Muscle of back (tissue), 11 donors: ENCODE results near the gene MYOZ2. TPM values are rescaled to one million over a fixed set of nuclear protein-coding genes. Genes with fewer than 3 reads are reported as not detected.

Experiments
- DNase-seq, 3 donors: peaks; one replicate each; pipeline versions ENCODE4 v3.0.0 to v3.0.0-alpha.2; 2013
- polyA plus RNA-seq, 10 donors: library from polyadenylated mRNA; unstranded; fragments of 120-200 nt; gene quantifications; one replicate each; pipeline ENCODE4 v1.2.1, GENCODE V29; 2013; ENCODE audit not compliant: insufficient read length in 10 of 10

MYOZ2 gene
- polyA plus RNA-seq, 10 donors, result 143 to 385 (median 283) TPM

DNA sequence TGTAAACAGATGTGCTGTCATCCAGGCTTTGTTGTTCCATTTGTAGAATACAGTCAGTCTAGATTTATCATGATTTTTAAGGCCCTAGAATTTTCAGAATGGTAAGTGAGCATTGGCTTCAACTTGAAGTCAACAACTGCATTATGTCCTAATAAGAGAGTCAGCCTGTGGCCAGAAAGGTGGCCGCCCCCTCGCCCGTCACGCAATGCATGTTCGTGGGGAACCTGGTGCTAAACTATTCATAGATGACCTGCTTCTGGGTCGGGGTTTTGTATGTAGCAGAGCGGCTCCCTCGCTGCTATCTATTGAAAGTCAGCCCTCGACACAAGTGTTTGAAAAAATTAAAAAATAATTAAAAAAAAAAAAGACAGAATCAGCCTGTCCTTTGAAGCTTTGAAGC lies 101.6 kb downstream of the MYOZ2 start:
- no peak for DNase-seq

Other genes starting within 250 kb of the MYOZ2 start
- 100 to 1,000 TPM in 9 of 10 donors, 10 to 100 TPM in 1; 62.2 to 193 (median 128) TPM for gene SYNPO2, start 247.0 kb upstream of the MYOZ2 start, polyA plus RNA-seq
- 10 to 100 TPM in 4 of 10 donors, 1 to 10 TPM in 6; 7.5 to 13.9 (median 9.9) TPM for gene USP53, start 76.9 kb downstream of the MYOZ2 start, polyA plus RNA-seq
- gene FABP2, start 186.3 kb downstream of the MYOZ2 start, polyA plus RNA-seq, result under 1 TPM in 2 of 10 donors, not detected in 8; 0.05 to 0.09 TPM